HG03064 (cell line): ENCODE results near the gene CYP3A5.

Source experiments
- ATAC-seq: cut with Tn5 transposase; IDR thresholded peaks from one replicate; pipeline ENCODE4 v1.9.1; 2021; ENCODE audit warnings: low read depth; ENCODE audit not compliant: unreplicated experiment

CYP3A5 gene

DNA sequence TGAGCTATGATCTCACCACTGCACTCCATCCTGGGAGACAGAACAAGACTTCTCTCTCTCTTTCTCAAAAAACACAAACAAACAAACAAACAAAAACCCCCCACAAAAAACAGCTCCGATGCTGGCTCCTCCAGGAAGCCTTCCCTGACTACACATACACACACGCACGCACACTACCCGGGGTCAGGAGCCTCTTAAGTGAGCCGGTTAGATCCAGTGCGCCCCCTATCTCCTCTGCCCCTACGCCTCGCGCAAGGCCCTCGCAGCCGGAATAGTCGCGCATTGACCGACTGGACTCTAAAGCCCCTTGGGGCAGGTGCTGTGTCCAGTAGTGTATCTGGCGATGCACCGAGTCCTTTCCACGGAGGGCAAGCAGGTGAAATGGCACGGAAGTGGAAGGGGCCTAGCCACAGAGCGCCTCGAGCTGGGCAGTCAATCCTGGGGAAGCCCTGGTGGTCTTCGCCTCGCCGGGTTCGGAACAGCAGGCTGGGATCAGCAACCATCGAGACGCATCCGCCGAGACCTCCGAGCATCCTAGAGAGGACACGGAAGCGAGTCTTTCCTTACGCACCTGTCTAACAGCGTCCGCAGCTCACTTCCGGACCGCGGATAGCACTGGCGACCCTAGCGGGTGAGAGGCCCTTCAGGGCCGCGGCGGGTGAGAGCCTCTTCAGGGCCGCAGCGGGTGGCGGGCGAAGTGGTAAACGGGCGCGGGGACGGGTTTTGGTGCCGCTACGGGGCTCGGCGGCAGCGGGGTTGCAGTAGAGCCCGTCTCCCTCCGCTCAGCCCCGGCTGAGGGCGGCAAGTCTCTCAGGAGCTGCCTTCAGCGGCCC is 63.2 kb downstream of the CYP3A5 start, which contains the start of gene ZSCAN25:
ZSCAN25 (plus strand) TSS at position 588 of the 833 bp plus-strand sequence. CDS start 2,661 bp downstream, outside the sequence.
- peak; percentile 90 for ATAC-seq

DNA sequence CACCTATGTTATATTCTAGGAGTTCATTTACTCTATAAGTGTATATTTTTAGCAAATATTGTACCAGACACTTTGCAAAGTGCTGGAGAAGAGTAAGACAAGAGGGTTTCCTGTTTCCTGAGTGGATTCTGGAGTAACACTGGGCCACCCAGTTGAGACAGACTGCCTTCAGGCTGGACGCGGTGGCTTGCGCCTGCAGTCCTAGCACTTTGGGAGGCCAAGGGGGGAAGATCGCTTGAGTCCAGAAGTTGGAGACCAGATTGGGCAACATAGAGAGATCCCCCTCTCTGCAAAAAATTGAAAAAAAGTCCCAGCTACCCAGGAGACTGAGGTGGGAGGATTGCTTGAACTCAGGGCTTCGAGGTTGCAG is 63.8 kb downstream of the CYP3A5 start:
- ATAC-seq = no peak

DNA sequence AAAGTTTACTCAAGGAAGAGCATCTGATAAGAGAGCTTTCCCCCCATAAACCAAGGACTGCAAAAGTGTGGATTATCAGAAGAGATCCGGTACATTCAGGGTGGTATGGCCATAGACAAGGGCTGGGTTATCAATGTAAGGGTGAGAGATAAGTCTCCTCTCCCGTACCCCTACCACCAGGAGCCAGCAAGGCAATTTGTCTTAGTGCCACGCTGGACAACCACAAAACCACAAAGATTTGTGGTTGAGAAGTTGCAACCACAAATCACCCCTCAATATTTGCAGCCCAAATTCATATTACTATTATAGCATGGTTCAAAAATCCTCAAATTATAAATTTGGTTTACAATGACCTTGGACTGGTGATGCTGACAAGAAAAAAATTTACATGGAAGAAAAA is 65.3 kb downstream of the CYP3A5 start:
- no peak for ATAC-seq

DNA sequence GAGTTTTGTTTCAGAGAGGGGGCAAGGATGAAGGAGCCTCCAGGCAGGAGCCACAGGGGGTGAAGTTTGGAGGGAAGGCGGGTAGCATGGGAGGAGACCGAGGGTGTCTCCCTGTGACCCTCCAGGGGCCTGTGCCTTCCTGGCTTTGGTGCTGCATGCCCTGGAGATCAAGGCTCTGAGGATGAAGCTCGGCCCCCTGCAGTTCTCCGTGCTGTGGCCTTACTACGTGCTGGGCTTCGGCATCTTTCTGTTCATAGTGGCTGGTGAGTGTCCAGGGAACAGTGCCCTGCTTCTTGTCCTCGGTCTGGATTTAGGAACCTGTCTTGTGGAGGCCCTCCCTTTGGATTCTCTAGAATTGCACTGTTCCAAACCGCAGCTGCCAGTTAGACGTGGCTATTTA is 72.2 kb downstream of the CYP3A5 start:
- no peak for ATAC-seq

DNA sequence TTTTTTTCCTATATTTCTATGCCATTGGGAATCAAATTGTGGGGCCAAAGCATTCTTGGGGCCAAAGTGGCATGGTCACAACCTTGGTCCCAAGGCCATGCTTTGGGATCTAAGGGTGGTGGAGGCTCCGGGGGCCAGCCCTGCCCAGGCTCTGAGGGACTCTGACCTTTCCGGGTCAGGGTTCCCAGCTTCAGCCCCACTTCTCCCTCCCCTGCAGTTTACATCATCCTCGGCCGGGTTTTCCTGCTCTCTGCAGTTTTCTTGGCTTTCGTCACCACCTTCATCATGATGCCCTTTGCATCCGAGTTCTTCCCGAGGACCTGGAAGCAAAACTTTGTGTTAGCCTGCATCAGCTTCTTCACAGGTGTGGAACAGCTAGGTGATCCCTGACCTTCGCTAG is 73.3 kb downstream of the CYP3A5 start:
- ATAC-seq = no peak

DNA sequence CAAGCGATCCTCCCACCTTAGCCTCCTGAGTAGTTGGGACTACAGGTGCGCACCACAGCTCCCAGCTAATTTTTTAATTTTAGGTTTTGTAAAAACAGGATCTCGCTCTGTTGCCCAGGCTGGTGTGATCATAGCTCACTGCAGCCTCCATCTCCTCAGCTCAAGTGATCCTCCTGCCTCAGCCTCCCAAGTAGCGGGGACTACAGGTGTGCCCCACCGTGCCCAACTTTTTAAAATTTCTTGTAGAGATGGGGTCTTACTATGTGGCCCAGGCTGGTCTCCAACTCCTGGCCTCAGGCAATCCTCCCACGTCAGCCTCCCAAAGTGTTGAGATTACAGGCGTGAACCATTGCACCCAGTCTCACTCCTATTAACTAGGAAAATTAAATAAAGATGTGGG is 74.3 kb downstream of the CYP3A5 start:
- ATAC-seq = no peak

DNA sequence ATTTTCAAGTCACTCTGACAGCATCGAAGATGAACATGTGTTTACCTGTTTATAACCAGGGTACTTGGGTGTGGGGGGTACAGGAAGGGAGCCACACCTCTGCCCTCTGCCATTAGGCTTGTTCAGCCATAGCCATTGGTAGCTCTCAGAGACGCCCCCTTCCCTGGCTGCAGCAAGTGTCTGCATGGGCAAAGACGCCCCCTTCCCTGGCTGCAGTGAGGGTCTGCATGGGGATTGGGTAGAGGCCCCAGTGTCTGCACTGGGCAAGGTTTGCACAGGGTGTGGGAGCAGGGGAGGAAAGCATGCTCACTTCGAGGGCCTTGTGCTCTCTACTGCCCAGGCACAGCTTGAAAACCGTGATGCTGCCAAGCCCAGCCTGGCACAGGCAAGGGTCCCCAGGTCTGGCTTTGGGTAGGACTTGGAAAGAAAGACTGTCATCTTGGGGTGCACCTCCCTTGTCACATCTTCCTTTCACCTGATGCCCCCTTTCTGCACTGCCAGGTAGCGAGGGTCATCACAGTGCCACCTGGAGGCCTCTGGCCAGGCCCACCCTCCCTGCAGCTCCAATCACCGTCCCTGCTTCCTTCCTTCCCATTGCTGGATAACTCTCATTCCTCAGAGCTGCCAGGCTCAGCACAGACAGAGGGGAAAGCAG is 78.0 kb downstream of the CYP3A5 start:
- ATAC-seq = no peak

DNA sequence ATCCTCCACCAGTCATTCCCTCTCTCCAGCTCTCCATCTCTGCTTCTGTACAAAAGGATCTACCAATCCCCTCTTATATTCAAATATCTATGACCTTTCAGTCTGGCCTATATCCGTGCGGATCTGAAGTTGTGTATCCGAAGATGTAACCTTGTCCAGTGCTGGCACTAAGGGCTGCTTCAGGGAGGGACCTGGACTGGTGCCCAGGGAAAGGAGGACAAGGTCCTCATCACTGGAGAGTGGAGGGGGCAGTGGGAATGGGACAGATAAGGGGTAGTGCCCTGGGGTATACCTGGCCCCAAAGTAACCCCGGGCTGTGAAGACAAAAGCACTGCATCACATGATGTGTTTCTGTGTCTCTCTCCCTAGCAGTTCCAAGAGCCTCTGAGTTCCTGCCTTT is 80.0 kb downstream of the CYP3A5 start:
- ATAC-seq = no peak
